PC-3 (cell line): Measurements from ENCODE around the gene GDPD5. TPM values are rescaled to one million over a fixed set of nuclear protein-coding genes. Genes with fewer than 3 reads are reported as not detected.

Experiments
- ATAC-seq: fragments of 200-7000 bp; cut with Tn5 transposase; 2 replicates; pipeline ENCODE4 v1.9.1; 2020; ENCODE audit warnings: mild to moderate bottlenecking, moderate library complexity
- BruUV-seq: library from RNA; stranded (reverse); fragments of 400-500 nt; replicated peaks from 2 replicates; lab custom pipeline; 2021; lab: Mats Ljungman, UMichigan
- CTCF ChIA-PET: fragments of 300-600 bp; sonication (Branson Sonifier 250); formaldehyde crosslinking; loops from one replicate; lab custom pipeline; 2022; ENCODE audit warnings: antibody characterized with exemption; lab: Charles Lee
- POLR2A ChIA-PET: fragments of 300-600 bp; sonication (Branson Sonifier 250); formaldehyde crosslinking; loops from one replicate; lab custom pipeline; 2022; ENCODE audit warnings: antibody characterized with exemption; ENCODE audit not compliant: unreplicated experiment; lab: Charles Lee
- DNase-seq: peaks from one replicate; pipeline ENCODE4 v3.0.0-alpha.2; 2015
- H2AFZ ChIP-seq: fragments of 300-600 bp; sonication (generic); 2 replicates; pipeline ENCODE4 v1.6.0; 2016; ENCODE audit warnings: antibody characterized with exemption, low read length
- H3F3A ChIP-seq: fragments of 300-600 bp; sonication (generic); one replicate; pipeline ENCODE4 v1.6.0; 2017; ENCODE audit warnings: antibody characterized with exemption, low read length, control low read depth, mild to moderate bottlenecking; ENCODE audit not compliant: unreplicated experiment
- H3K27ac ChIP-seq: fragments of 300-600 bp; sonication (generic); 2 replicates; pipeline ENCODE4 v1.5.1; 2016; ENCODE audit warnings: mild to moderate bottlenecking, low read length
- H3K27me3 ChIP-seq: fragments of 300-600 bp; sonication (generic); 2 replicates; pipeline ENCODE4 v1.6.1; 2016; ENCODE audit warnings: low read length, mixed read lengths
- H3K36me3 ChIP-seq: fragments of 300-600 bp; sonication (generic); 2 replicates; pipeline ENCODE4 v1.6.1; 2016; ENCODE audit warnings: low read depth, mixed run types, low read length, mixed read lengths
- H3K4me1 ChIP-seq: fragments of 300-600 bp; sonication (generic); 2 replicates; pipeline ENCODE4 v1.5.1; 2016; ENCODE audit warnings: low read length; ENCODE audit not compliant: insufficient read depth
- H3K4me2 ChIP-seq: fragments of 300-600 bp; sonication (generic); 2 replicates; pipeline ENCODE4 v1.6.0; 2016; ENCODE audit warnings: low read length
- H3K4me3 ChIP-seq: fragments of 300-600 bp; sonication (generic); 2 replicates; pipeline ENCODE4 v1.5.1; 2016; ENCODE audit warnings: mild to moderate bottlenecking, low read length, mixed read lengths
- H3K79me2 ChIP-seq: fragments of 300-600 bp; sonication (generic); 2 replicates; pipeline ENCODE4 v1.6.1; 2017; ENCODE audit warnings: low read length, mixed read lengths
- H3K9ac ChIP-seq: fragments of 300-600 bp; sonication (generic); 2 replicates; pipeline ENCODE4 v1.6.0; 2016; ENCODE audit warnings: mild to moderate bottlenecking, low read length
- H3K9me2 ChIP-seq: fragments of 300-600 bp; sonication (generic); replicated peaks from 2 replicates; pipeline ENCODE4 v1.6.1; 2016; ENCODE audit warnings: mixed run types, low read length, mixed read lengths
- H3K9me3 ChIP-seq: fragments of 300-600 bp; sonication (generic); 2 replicates; pipeline ENCODE4 v1.6.1; 2016; ENCODE audit warnings: low read length, mixed read lengths
- H4K20me1 ChIP-seq: fragments of 300-600 bp; sonication (generic); 2 replicates; pipeline ENCODE4 v1.6.1; 2016; ENCODE audit warnings: low read length, mixed read lengths
- CTCF ChIP-seq: fragments of 300-600 bp; sonication (generic); conservative IDR thresholded peaks from 2 replicates; pipeline ENCODE4 v1.5.1; 2017; ENCODE audit warnings: antibody characterized with exemption, low read depth, mild to moderate bottlenecking, low read length
- EZH2 ChIP-seq: fragments of 300-600 bp; sonication (generic); IDR thresholded peaks from one replicate; pipeline ENCODE4 v1.6.1; 2017; ENCODE audit warnings: antibody characterized with exemption, mild to moderate bottlenecking, low read length; ENCODE audit not compliant: unreplicated experiment
- EZH2phosphoT487 ChIP-seq: fragments of 300-600 bp; sonication (generic); IDR thresholded peaks from 2 replicates; pipeline ENCODE4 v1.6.1; 2018; ENCODE audit warnings: mild to moderate bottlenecking, antibody characterized with exemption, low read length, borderline replicate concordance
- intact Hi-C: fragments of 100-400 bp; cut with micrococcal nuclease; formaldehyde crosslinking; loops from 2 replicates; pipeline ENCODE4 v1.9.0; 2023
- total RNA-seq: library from RNA; depleted of rRNA; stranded (reverse); fragments of >200 nt; gene quantifications from 2 replicates; pipeline ENCODE4 v1.2.3, GENCODE V29; 2014

GDPD5 gene
- total RNA-seq, 1 experiment from 2014 or later, result 21.4 TPM

- H3K27ac ChIP-seq, result no peak overlapping the region
Measured at GRCh38 chr11:75429902-75430713, 95.6 kb downstream of the GDPD5 start.

GRCh38 chr11:75429641-75429901 is 96.2 kb downstream of the GDPD5 start:
- Histone ChIP-seq H2AFZ (no peak overlapping the region), H3K4me2 (peak overlapping the region; percentile 93), H3K27ac (no peak overlapping the region), H3K4me3 (no peak overlapping the region), H3K79me2 (no peaks in the 10 kb centered on the region), H3F3A (no peaks in the 10 kb centered on the region), H3K9me3 (no peaks in the 10 kb centered on the region), H3K36me3 (no peaks in the 10 kb centered on the region), H3K9ac (no peak overlapping the region), H3K9me2 (no peaks in the 10 kb centered on the region), H3K27me3 (no peaks in the 10 kb centered on the region), H4K20me1 (no peaks in the 10 kb centered on the region), H3K4me1 (peaks cover 28% of the 10 kb centered on the region)
- TF ChIP-seq EZH2phosphoT487, result no peak
- TF ChIP-seq CTCF, result no peak
- TF ChIP-seq EZH2, result no peak
- ATAC-seq (no peak), DNase-seq (no peak)
- POLR2A ChIA-PET, result no interaction called here
- no TSS peak for BruUV-seq
- CTCF ChIA-PET, result no interaction called here
- intact Hi-C loops, result no loop called here

More at GRCh38 chr11:75429902-75430713, 95.6 kb downstream of the GDPD5 start:
- TF ChIP-seq CTCF (no peak), EZH2phosphoT487 (peak; percentile 94)
- peak overlapping the region; percentile 74 for H2AFZ ChIP-seq
- H3K79me2 ChIP-seq, result no peaks in the 10 kb centered on the region
- H3K4me2 ChIP-seq, result peak overlapping the region; percentile 93
- H3K9me3 ChIP-seq, result no peaks in the 10 kb centered on the region
- ChIA-PET CTCF (no interaction called here), POLR2A (interaction anchor here (0.6 kb wide), 1 partner anchor 11 kb away, joined by 3 read pairs; no protein-coding TSS in a partner anchor)
- no peaks in the 10 kb centered on the region for H3K36me3 ChIP-seq
- peak overlapping the region; percentile 66 for H3K4me3 ChIP-seq
- BruUV-seq, result no TSS peak
- no peaks in the 10 kb centered on the region for H3F3A ChIP-seq
- no peaks in the 10 kb centered on the region for H3K9me2 ChIP-seq
- H3K4me1 ChIP-seq, result peaks cover 28% of the 10 kb centered on the region
- intact Hi-C loops, result loop anchor here (2.0 kb wide), 1 partner anchor 41 kb away; no protein-coding TSS in a partner anchor
- H4K20me1 ChIP-seq, result no peaks in the 10 kb centered on the region
- no peaks in the 10 kb centered on the region for H3K27me3 ChIP-seq
- peak overlapping the region; percentile 10; the same call in 1 of the 2 replicates for H3K9ac ChIP-seq
- DNase-seq (peak; percentile 79), ATAC-seq (peak; percentile 38)
